Type B pancreatic cell (in vitro differentiated cells): ENCODE data around the gene SIRPB1. TPM values are rescaled to one million over a fixed set of nuclear protein-coding genes. Genes with fewer than 3 reads are reported as not detected.
"Not testable (repeated sequence)": the region's sequence is repeated elsewhere in the genome, so short reads cannot be mapped to it uniquely, and the experiment has no call there.

Experiments used
- DNase-seq: peaks from one replicate; pipeline ENCODE4 v3.0.0; 2021; ENCODE audit warnings: mixed read lengths; ENCODE audit not compliant: unreplicated experiment; ENCODE audit errors: extremely low spot score
- H3K27ac Mint-ChIP-seq: 2 replicates; pipeline ENCODE4 v1.8.0; 2021; ENCODE audit warnings: mild to moderate bottlenecking, mixed read lengths
- H3K27me3 Mint-ChIP-seq: 2 replicates; pipeline ENCODE4 v1.8.0; 2021; ENCODE audit warnings: mixed read lengths
- H3K36me3 Mint-ChIP-seq: 2 replicates; pipeline ENCODE4 v1.8.0; 2021; ENCODE audit warnings: mixed read lengths
- H3K4me1 Mint-ChIP-seq: one replicate; pipeline ENCODE4 v1.8.0; 2021; ENCODE audit warnings: mixed read lengths; ENCODE audit not compliant: unreplicated experiment
- H3K4me3 Mint-ChIP-seq: 2 replicates; pipeline ENCODE4 v1.8.0; 2021; ENCODE audit warnings: mild to moderate bottlenecking, mixed read lengths
- H3K9me3 Mint-ChIP-seq: 2 replicates; pipeline ENCODE4 v1.8.0; 2021; ENCODE audit warnings: mixed read lengths
- total RNA-seq: library from RNA; stranded (reverse); gene quantifications from 2 replicates; pipeline ENCODE4 v1.2.1, GENCODE V29; 2021; ENCODE audit warnings: low replicate concordance
- TF ChIP-seq, protein P1 (sequence below): fragments of 200-600 bp; sonication (generic); conservative IDR thresholded peaks from 2 replicates; pipeline ENCODE4 v1.5.0; 2021; ENCODE audit warnings: antibody characterized with exemption, mild to moderate bottlenecking

The SIRPB1 gene
- total RNA-seq, 1 donor from 2014 or later: 1.0 TPM

DNA sequence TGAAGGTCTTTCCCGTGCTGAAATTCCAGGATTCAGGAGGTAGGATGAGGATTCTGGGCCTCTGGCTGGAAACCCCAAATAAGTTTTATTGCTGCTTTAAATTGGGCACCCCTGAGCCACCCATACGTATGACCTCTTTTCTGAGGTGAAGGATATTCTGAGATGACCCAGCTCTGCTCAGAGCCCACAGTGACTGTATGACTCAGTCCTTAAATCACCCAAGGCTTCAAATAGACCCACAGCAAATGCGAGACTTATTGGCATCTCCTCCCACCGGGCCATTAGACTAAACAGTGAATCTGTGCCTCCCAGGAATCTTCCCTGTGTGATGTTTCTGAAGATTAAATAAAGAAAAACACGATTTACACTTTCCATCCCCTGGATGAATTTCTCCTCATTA is 28.3 kb upstream of the SIRPB1 start:
- H3K9me3 Mint-ChIP-seq: no peaks in the 10 kb centered on the region
- TF ChIP-seq, protein P1, sequence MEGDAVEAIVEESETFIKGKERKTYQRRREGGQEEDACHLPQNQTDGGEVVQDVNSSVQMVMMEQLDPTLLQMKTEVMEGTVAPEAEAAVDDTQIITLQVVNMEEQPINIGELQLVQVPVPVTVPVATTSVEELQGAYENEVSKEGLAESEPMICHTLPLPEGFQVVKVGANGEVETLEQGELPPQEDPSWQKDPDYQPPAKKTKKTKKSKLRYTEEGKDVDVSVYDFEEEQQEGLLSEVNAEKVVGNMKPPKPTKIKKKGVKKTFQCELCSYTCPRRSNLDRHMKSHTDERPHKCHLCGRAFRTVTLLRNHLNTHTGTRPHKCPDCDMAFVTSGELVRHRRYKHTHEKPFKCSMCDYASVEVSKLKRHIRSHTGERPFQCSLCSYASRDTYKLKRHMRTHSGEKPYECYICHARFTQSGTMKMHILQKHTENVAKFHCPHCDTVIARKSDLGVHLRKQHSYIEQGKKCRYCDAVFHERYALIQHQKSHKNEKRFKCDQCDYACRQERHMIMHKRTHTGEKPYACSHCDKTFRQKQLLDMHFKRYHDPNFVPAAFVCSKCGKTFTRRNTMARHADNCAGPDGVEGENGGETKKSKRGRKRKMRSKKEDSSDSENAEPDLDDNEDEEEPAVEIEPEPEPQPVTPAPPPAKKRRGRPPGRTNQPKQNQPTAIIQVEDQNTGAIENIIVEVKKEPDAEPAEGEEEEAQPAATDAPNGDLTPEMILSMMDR: no peak
- H3K4me1 Mint-ChIP-seq: no peaks in the 10 kb centered on the region
- H3K27me3 Mint-ChIP-seq: peaks cover 12% of the 10 kb centered on the region
- no peak for DNase-seq
- H3K36me3 Mint-ChIP-seq: no peaks in the 10 kb centered on the region
- H3K27ac Mint-ChIP-seq: no peak overlapping the region
- H3K4me3 Mint-ChIP-seq: no peak overlapping the region

DNA sequence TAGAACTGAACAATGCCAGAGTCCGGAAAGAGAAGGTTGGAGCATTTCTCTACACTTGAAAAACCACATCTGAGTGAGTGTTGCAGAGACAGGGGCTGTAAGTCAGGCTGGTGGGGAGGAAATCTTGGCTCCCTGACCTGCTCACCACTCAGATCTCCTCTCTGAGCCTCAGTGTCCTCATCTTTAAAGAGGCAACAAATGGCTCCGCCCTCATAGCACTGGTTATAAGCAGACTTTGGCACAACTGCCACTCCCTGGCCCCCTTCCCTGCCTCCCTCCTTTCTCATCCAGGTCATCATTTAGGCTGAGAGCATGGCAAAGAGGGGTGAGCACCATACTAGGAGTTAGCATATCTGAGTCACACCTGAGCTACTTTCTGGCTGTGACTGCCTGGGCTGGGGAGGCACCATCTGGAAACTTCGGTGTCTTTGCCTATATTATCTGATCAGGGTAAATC is 27.2 kb upstream of the SIRPB1 start:
- Mint-ChIP-seq H3K27ac (no peak overlapping the region), H3K4me1 (no peaks in the 10 kb centered on the region), H3K4me3 (no peak overlapping the region), H3K27me3 (peaks cover 12% of the 10 kb centered on the region), H3K9me3 (no peaks in the 10 kb centered on the region), H3K36me3 (no peaks in the 10 kb centered on the region)
- TF ChIP-seq, protein P1: no peak
- DNase-seq: no peak

DNA sequence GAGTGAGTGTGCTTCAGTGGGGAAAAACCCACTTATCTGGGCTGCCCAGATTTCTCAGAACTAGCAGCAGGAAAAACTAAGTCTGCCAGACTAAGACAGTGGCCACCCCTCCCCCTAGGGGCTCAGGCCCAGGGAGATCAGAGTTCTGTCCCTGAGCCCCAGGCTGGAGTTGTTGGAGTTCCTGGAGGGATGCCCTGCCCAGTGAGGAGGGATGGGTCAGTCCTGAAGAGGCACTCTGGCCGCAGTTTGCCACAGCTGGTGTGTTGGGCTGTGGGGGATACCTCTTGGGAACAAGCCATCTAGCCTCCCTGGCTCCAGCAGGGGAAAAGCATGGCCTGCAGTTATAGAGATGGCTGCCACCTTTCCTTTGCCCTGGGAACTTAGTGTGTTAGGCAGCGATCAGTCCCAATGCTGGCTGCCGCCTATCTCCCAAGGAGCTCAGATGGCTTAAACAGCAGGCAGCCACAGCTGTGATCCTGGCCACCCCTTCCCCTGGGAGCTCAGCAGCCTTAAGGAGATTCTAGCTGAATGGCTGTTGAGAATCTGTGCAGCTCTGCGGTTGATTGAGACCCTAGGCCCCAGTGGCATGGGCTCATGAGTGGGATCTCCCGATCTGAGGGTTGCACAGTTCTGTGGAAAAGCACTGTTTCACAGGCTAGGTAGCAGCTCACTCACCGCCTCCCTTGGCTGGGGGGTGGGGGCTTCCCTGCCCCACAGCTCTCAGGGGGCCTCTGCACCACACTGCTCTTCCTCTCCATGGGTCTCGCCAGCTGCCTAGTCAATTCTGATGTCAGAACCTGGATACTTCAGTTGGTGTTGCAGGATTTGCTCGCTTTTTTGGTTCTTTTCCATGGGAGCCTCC is 24.5 kb upstream of the SIRPB1 start:
- Mint-ChIP-seq H3K4me3 (no peak overlapping the region), H3K36me3 (no peaks in the 10 kb centered on the region), H3K9me3 (no peaks in the 10 kb centered on the region), H3K4me1 (no peaks in the 10 kb centered on the region), H3K27ac (no peak overlapping the region), H3K27me3 (no peaks in the 10 kb centered on the region)
- no peak for DNase-seq
- TF ChIP-seq, protein P1: no peak

DNA sequence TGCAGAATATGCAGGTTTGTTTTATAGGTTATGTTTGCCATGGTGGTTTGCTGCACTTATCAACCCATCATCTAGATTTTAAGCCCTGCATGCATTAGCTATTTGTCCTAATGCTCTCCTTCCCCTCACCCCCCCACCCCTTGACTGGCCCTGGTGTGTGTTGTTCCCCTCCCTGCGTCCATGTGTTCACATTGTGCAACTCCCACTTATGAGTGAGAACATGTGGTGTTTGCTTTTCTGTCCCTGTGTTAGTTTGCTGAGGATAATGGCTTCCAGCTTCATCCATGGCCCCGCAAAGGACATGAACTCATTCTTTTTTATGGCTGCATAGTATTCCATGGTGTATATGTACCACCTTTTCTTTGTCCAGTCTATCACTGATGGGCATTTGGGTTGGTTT is 18.8 kb upstream of the SIRPB1 start:
- DNase-seq, H3K4me3 Mint-ChIP-seq, H3K9me3 Mint-ChIP-seq, H3K36me3 Mint-ChIP-seq, H3K27ac Mint-ChIP-seq, H3K27me3 Mint-ChIP-seq, H3K4me1 Mint-ChIP-seq: not testable (repeated sequence)

DNA sequence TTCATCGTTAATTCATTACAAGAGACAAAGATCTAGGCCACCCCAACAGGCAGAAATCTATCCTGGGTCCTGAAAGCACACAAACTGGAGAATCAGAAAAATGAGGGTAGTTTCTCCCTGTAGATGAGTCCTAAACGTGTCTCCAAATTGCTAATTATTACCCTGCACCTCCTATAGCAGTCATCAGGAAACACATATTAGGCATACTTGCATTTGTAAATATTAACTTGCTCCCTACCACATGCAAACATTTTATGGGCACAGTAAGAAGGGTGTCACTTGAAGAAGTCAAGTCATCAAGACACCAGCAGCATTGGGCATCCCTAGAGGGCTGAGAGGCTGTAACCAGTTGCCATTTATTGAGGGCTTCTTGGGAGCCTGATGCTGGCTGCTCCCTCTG is 17.9 kb upstream of the SIRPB1 start:
- no peak overlapping the region for H3K4me3 Mint-ChIP-seq
- no peaks in the 10 kb centered on the region for H3K27me3 Mint-ChIP-seq
- no peaks in the 10 kb centered on the region for H3K36me3 Mint-ChIP-seq
- TF ChIP-seq, protein P1: no peak
- no peaks in the 10 kb centered on the region for H3K4me1 Mint-ChIP-seq
- no peak overlapping the region for H3K27ac Mint-ChIP-seq
- DNase-seq: no peak
- H3K9me3 Mint-ChIP-seq: no peaks in the 10 kb centered on the region

DNA sequence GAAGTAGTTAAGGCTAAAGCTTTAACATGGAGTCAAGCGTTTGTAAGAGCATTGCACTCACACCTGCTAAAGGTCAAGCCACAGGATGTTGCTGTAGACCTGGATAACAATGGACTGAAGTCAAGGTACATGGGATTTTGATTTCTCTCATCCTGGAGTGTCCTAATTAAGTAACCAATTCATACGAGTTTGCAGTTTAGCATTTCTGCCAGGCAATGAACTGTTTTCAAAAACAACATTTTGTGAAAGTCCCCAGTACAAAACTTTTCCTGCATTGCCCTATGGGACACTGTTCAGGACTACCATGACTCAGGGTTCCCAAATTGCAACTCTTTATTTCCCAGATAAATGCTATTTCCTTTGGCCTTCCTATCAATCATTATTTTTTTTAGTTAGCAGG is 17.4 kb upstream of the SIRPB1 start:
- Mint-ChIP-seq H3K27me3 (no peaks in the 10 kb centered on the region), H3K27ac (no peak overlapping the region), H3K4me1 (no peaks in the 10 kb centered on the region), H3K36me3 (no peaks in the 10 kb centered on the region), H3K9me3 (no peaks in the 10 kb centered on the region), H3K4me3 (no peak overlapping the region)
- TF ChIP-seq, protein P1: no peak
- DNase-seq: no peak
